Retinal pigment epithelial cell (primary cell): ENCODE data around the gene FBXW7.

Experiments
- DNase-seq: peaks from one replicate; pipeline ENCODE4 v3.0.0-alpha.2; 2010; ENCODE audit warnings: low read depth
- H3K4me3 ChIP-seq: 2 replicates; pipeline ENCODE4 v1.5.1; 2011; ENCODE audit warnings: mild to moderate bottlenecking, low read length, control low read depth, moderate library complexity
- TF ChIP-seq, protein P1 (sequence below): conservative IDR thresholded peaks from 2 replicates; pipeline ENCODE4 v1.5.1; 2011; ENCODE audit warnings: low read depth, low read length, control low read depth, inconsistent platforms

Gene FBXW7

DNA sequence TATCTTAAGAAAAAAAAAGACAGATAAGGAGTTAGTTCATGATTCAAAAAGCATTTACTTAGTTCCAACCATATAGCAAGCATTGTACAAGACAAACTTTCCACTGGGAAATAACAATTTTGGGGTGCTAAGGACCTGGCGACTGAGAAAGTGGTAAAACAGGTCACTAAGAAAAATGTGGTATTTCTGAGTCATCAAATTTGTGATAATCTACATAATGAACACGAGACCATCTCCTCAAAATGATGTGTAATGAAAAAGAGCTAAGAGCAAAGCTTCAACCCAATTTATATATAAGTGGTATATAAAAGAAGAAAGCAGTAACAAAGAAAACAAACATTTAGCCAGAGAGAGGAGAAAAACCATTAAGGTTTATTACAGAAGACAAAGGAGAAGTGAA is 72.3 kb downstream of the FBXW7 start:
- no peak for DNase-seq
- no peak overlapping the region for H3K4me3 ChIP-seq
- TF ChIP-seq, protein P1, sequence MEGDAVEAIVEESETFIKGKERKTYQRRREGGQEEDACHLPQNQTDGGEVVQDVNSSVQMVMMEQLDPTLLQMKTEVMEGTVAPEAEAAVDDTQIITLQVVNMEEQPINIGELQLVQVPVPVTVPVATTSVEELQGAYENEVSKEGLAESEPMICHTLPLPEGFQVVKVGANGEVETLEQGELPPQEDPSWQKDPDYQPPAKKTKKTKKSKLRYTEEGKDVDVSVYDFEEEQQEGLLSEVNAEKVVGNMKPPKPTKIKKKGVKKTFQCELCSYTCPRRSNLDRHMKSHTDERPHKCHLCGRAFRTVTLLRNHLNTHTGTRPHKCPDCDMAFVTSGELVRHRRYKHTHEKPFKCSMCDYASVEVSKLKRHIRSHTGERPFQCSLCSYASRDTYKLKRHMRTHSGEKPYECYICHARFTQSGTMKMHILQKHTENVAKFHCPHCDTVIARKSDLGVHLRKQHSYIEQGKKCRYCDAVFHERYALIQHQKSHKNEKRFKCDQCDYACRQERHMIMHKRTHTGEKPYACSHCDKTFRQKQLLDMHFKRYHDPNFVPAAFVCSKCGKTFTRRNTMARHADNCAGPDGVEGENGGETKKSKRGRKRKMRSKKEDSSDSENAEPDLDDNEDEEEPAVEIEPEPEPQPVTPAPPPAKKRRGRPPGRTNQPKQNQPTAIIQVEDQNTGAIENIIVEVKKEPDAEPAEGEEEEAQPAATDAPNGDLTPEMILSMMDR, result no peak

DNA sequence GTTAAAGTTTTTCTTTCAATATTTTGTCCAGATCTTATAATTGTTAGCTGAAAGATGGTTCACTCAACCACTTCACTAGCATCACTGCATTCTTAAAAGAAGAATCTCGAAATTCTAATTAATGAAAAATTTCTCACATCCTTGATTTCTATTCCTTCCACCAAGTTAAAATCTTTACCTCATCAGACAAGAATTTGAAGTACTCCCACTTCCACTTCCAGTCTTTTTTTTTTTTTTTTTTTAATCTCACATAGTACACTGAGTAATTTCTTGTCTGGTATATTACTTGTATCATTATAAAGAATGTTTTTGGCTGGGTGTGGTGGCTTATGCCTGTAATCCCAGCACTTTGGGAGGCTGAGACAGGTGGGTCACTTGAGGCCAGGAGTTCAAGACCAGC is 73.2 kb downstream of the FBXW7 start:
- DNase-seq, result no peak

DNA sequence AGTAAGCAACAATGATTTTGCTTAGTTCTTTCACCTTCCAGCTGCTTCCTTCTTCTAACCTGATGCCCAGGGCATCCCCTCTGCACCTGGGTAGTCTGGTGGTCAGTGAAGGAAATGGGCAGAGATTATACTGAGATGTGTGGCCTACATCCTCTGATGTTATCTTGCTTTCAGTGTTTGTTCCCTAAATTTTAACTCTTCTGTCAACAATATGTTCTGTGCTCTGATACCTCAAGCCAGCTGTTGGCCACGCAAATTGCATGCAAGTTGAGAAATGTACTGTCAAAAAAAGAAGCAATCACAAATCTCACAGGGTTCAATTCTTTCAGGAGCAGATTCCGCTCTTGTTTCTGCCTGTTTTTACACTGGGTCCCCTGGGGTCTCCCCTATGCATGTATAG is 73.8 kb downstream of the FBXW7 start:
- H3K4me3 ChIP-seq, result no peak overlapping the region
- DNase-seq, result no peak
- TF ChIP-seq, protein P1, result no peak

More for the DNA sequence above, 73.2 kb downstream of the FBXW7 start:
- H3K4me3 ChIP-seq, result no peak overlapping the region
- TF ChIP-seq, protein P1, result no peak

DNA sequence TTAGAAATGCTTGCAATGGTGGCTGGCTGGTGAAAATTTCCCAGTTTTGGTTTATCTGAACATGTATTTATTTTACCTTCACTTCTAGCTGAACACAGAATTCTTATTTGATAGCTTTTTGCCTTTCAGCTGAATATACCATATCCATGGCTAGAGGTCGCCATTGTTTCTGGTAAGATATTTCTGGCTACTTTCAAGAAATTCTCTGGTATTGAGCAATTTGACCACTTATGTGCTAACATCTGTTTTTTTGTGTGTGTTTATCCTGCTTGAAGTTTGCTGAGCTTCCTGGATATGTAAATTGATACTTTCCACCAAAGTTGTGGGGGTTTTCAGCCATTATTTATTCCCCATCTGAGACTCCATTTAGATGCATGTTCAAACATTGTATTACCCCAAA is 75.4 kb downstream of the FBXW7 start:
- no peak overlapping the region for H3K4me3 ChIP-seq
- DNase-seq, result no peak
- TF ChIP-seq, protein P1, result no peak

DNA sequence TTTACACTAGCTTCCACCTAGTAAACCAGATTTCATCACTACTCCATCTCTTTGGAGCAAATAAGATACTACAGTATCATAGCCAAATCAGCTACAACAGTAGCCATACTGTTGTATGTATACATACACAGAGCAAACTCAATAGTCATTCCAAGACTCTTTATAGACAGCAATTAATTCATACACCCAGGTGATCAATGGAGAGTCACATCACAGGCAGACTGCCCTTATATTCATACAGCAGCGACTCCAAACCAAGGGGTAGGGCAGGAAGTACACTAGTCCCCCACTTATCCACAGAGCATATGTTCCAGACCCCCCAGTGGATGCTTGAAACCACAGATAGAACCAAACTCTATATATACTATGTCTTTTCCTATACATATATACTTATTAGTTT is 76.6 kb downstream of the FBXW7 start:
- no peak for DNase-seq
- no peak overlapping the region for H3K4me3 ChIP-seq
- TF ChIP-seq, protein P1, result no peak

DNA sequence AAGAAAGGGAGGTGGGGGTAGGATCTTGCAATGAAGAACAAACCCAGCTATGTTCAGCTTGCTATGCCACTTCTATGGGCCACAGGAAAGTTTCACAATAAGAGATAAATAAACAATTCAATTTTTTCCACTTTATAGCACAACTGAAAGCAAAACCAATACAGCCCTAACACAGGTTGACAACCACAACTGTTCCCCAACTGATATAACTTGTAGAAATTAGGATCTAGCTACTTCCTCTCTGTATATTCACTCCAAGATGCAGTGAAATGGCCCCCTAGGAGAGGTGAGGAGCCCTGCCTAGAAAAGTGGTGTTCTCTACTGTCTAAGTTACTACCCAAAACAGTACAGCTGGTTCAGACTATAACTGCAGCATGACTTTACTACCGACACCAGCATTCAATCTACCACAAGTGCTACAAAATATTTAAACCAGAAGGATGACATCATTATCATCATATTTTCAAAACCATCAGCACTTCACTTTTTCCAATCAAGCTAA is 77.0 kb downstream of the FBXW7 start:
- no peak for DNase-seq
- TF ChIP-seq, protein P1, result no peak
- H3K4me3 ChIP-seq, result no peak overlapping the region

DNA sequence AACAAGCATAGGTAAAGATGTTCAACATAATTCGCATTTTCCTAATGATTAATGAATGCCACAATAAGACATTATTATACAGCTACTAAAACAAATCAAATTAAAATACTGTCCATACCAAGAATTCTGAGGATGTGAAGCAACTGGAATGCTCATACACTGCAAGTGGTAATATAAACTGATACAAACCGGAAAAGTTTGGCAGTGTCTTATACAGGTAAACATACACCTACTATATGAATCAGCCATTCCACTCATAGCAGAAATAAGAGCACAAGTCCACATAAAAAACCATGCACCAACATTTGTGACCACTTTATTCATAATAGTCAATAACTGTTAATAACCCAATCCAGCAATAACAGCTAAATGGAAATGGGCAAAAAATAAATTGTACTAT is 79.3 kb downstream of the FBXW7 start:
- TF ChIP-seq, protein P1, result no peak
- no peak for DNase-seq
- H3K4me3 ChIP-seq, result no peak overlapping the region
